LNCaP clone FGC (cell line): Measurements from ENCODE around the gene KRTAP10-2.

Source experiments
- DNase-seq: peaks from one replicate; pipeline ENCODE4 v3.0.0-alpha.2; 2011; ENCODE audit warnings: low read depth
- H3K4me3 ChIP-seq: 2 replicates; pipeline ENCODE4 v1.5.1; 2011; ENCODE audit warnings: mild to moderate bottlenecking, low read depth, low read length, control low read depth
- TF ChIP-seq, protein P1 (sequence below): IDR thresholded peaks from 2 replicates; pipeline ENCODE4 v1.5.1; 2012; ENCODE audit warnings: mild to moderate bottlenecking; ENCODE audit not compliant: control insufficient read depth, insufficient read depth; ENCODE audit errors: extremely low read depth

Gene KRTAP10-2

DNA sequence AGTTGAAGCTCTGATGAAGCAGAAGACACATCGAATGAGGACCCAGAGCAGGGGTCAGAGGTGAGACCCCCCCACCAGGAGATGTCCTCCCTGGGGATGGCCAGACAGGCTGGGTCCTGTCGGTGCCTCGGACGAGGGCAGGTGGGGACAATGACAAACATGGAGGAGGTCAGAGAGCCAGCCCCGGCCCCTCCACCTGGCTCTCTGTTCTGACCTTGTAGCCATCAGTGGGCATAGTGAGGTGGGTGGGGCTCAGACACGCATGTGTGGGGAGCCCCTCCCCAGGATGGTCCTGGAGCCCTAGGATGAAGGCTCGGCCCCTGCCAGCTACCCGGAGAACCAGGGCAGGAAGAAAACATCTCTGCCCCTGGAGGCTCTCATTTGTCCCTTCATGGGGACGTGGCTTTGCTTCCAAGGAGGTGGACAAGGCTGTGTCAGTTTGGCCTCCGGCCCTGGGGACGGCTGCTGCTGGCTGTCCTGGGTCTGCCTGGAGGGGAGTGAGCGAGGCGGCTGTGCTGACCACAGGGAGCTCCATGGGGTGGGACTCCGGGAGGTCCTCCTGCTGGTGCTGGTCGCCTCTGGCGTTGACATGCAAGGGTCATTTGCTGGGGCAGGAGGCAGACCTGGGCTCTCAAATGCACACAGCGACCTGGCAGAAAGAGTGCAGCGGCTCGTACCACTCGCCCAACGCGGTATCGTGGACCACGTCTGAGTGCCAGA, 38.4 kb upstream of the KRTAP10-2 start:
- DNase-seq, result no peak
- TF ChIP-seq, protein P1, sequence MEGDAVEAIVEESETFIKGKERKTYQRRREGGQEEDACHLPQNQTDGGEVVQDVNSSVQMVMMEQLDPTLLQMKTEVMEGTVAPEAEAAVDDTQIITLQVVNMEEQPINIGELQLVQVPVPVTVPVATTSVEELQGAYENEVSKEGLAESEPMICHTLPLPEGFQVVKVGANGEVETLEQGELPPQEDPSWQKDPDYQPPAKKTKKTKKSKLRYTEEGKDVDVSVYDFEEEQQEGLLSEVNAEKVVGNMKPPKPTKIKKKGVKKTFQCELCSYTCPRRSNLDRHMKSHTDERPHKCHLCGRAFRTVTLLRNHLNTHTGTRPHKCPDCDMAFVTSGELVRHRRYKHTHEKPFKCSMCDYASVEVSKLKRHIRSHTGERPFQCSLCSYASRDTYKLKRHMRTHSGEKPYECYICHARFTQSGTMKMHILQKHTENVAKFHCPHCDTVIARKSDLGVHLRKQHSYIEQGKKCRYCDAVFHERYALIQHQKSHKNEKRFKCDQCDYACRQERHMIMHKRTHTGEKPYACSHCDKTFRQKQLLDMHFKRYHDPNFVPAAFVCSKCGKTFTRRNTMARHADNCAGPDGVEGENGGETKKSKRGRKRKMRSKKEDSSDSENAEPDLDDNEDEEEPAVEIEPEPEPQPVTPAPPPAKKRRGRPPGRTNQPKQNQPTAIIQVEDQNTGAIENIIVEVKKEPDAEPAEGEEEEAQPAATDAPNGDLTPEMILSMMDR, result no peak
- no peak overlapping the region for H3K4me3 ChIP-seq

DNA sequence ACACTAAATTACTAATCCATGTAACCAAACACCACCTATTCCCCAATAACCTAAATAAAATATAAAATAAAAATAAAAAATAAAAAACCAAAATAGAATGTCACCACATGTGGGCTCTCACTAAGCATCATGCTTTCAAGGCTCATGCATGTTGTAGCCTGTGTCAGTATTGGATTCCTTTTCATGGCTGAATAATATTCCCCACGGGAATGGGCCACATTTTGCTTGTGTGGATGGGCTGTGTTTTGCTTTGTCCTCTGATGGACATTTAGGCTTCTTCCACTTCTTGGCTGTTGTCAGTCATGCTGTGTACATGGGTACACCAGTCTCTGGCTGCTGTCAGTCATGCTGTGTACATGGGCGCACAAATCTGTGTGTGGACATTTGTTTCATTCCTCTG, 37.8 kb upstream of the KRTAP10-2 start:
- TF ChIP-seq, protein P1, result no peak
- H3K4me3 ChIP-seq, result no peak overlapping the region
- DNase-seq, result no peak

- no peak for DNase-seq
- H3K4me3 ChIP-seq, result no peak overlapping the region
- TF ChIP-seq, protein P1, result no peak
Measured at GRCh38 chr21:44585892-44586291, 34.6 kb upstream of the KRTAP10-2 start.

DNA sequence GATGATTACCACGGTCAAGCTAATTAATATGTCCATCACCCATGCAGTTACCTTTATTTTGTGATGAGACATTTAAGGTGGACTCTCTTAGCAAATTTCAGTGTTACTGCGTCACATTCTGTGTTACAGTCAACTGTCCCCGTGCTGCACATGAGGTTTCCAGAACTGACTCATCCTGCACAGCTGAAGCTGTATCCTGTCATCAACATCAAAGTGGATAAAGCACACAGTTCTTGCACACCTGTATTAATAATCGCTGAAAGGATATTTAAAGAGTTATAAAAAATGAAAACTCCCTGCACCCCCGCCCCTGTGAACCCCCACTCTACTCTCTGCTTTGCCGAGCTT, 32.5 kb upstream of the KRTAP10-2 start:
- no peak overlapping the region for H3K4me3 ChIP-seq
- DNase-seq, result no peak
- TF ChIP-seq, protein P1, result no peak

DNA sequence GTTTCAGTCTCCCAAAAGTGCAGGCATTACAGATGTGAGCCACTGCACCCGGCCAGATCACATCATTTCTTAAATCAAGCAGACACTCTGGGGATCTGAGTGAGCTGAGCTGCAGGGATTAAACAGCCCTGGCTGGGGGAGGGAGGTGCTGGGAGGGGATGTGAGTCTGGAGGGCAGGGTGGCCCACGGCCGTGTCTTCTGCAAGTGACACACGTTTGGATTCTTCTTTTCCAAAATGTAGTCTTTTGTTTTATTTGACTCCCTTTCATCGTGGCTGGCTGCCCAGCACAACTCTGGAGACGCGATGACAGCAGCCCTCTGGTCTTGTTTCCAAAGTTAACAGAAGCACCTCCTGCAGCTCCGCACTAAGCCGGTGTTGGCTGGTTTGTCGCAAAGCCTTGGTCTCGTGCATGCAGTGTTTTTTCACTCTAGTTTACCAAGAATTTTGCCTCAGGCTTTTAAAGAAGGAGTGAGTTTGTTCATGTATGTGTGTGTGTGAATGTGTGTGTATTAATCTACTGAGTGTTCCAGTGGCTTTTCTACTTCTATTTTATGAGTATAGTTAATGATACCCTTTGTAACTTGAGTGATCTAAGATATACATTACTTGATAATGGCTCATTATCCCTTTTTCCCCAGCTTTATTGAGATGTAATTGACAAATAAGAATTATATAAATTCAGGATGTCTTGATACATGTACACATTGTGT, 31.9 kb upstream of the KRTAP10-2 start:
- no peak for DNase-seq
- H3K4me3 ChIP-seq, result no peak overlapping the region
- TF ChIP-seq, protein P1, result no peak

DNA sequence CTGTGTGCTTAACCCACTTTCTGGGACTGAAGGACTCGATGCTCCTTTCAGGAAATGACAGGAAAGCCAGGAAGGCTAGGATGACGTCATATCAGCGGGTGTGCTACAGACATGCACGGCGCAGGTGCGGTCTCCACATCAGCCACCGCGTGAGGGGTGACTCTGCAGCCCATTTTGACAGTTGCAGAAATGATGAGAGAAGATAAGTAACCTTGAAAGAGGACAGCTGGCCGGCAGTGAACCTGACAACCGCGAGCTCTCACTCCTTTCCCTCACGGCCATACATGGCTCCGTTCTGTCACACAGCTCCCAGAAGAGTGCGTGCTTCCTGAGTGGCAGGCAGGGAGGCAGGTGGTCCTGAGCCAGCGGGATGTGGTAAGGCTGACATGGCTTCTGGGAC, 30.8 kb upstream of the KRTAP10-2 start:
- no peak overlapping the region for H3K4me3 ChIP-seq
- DNase-seq, result no peak
- TF ChIP-seq, protein P1, result no peak
